ENCODE measurements around the gene ITGA1.
"Not testable (repeated sequence)": the region's sequence is repeated elsewhere in the genome, so short reads cannot be mapped to it uniquely, and the experiment has no call there.

Gene ITGA1

GRCh38 chr5:52802974-52803336, 15.2 kb downstream of the ITGA1 start:
- DNase-seq = no peak

- DNase-seq = no peak
Observed at GRCh38 chr5:52804387-52804791, 16.7 kb downstream of the ITGA1 start.

- DNase-seq = no peak
Observed at GRCh38 chr5:52804981-52805380, 17.3 kb downstream of the ITGA1 start.

GRCh38 chr5:52805615-52806014, 17.9 kb downstream of the ITGA1 start:
- DNase-seq = no peak

- DNase-seq = no peak
Observed at GRCh38 chr5:52807037-52807436, 19.3 kb downstream of the ITGA1 start.

- DNase-seq = no peak
Observed at GRCh38 chr5:52807723-52808122, 20.0 kb downstream of the ITGA1 start.

GRCh38 chr5:52808316-52808901, 20.7 kb downstream of the ITGA1 start:
- no peak for DNase-seq

- no peak for DNase-seq
Observed at GRCh38 chr5:52809884-52810283, 22.2 kb downstream of the ITGA1 start.

- DNase-seq = no peak
Observed at GRCh38 chr5:52810426-52810825, 22.7 kb downstream of the ITGA1 start.

GRCh38 chr5:52811067-52811749, 23.5 kb downstream of the ITGA1 start:
- DNase-seq = no peak

GRCh38 chr5:52814352-52815148, 26.8 kb downstream of the ITGA1 start:
- DNase-seq = no peak

- DNase-seq = no peak
Observed at GRCh38 chr5:52817818-52818217, 30.1 kb downstream of the ITGA1 start.

GRCh38 chr5:52818360-52818759, 30.6 kb downstream of the ITGA1 start:
- DNase-seq = no peak

- not testable (repeated sequence) for DNase-seq
Observed at GRCh38 chr5:52818807-52819206, 31.1 kb downstream of the ITGA1 start.

GRCh38 chr5:52821901-52822300, 34.2 kb downstream of the ITGA1 start:
- no peak for DNase-seq

GRCh38 chr5:52822437-52822836, 34.7 kb downstream of the ITGA1 start:
- no peak for DNase-seq

GRCh38 chr5:52824827-52825226, 37.1 kb downstream of the ITGA1 start:
- no peak for DNase-seq

GRCh38 chr5:52825826-52826225, 38.1 kb downstream of the ITGA1 start:
- DNase-seq = no peak

GRCh38 chr5:52827815-52828214, 40.1 kb downstream of the ITGA1 start:
- no peak for DNase-seq

GRCh38 chr5:52829664-52830063, 41.9 kb downstream of the ITGA1 start:
- no peak for DNase-seq

- no peak for DNase-seq
Observed at GRCh38 chr5:52830650-52831049, 42.9 kb downstream of the ITGA1 start.

GRCh38 chr5:52831786-52832511, 44.2 kb downstream of the ITGA1 start:
- DNase-seq = no peak

GRCh38 chr5:52834320-52834719, 46.6 kb downstream of the ITGA1 start:
- DNase-seq = no peak

GRCh38 chr5:52837068-52837467, 49.4 kb downstream of the ITGA1 start:
- no peak for DNase-seq

Data from activated CD4-positive, alpha-beta T cell treated with anti-CD3 and anti-CD28 coated beads for 1 hour (primary cell).